ENCODE results near the gene ABL1.

Gene ABL1

GRCh38 chr9:130866474-130866965 is 31.5 kb downstream of the ABL1 start:
- peak; percentile 74 for TF ChIP-seq CTCF (IDR thresholded peaks at IDR 0.05; ENCODE audit: extremely low read depth, insufficient read depth, missing control alignments)
- DNase-seq (ENCODE audit: low spot score) = peak; percentile 45
- in situ Hi-C loops (cut with MboI; ENCODE audit: low pct_unique_long_range_greater_than_20kb, low sequenced_read_pairs, unreplicated experiment) = loop anchor here (10.0 kb wide), 1 partner anchor 92 kb away; no protein-coding TSS in a partner anchor

DNA sequence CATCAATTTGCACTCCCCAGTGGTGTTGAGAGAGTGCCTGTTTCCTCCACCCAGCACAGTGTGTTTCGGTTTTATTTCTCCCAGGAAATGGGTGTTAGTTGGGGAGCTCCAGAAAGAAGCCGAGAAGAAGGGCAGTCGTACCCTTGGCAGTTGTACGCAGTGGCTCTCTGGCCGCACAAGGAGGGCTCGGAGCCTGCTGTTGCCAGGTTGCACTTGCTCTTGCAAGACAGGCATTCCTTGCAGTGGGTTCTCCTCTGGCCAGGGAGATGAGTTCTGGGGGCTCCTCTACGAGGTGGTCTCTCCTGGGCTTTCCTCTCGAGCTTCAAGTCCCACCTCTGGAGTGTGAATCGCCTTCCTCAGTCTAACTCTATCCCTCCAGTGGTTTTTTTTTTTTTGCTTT is 32.5 kb downstream of the ABL1 start:
- in situ Hi-C loops (cut with MboI; ENCODE audit: low pct_unique_long_range_greater_than_20kb, low sequenced_read_pairs, unreplicated experiment) = loop anchor here (10.0 kb wide), 1 partner anchor 93 kb away; no protein-coding TSS in a partner anchor
- no peak for DNase-seq (ENCODE audit: low spot score)
- TF ChIP-seq CTCF (IDR thresholded peaks at IDR 0.05; ENCODE audit: extremely low read depth, insufficient read depth, missing control alignments) = no peak

DNA sequence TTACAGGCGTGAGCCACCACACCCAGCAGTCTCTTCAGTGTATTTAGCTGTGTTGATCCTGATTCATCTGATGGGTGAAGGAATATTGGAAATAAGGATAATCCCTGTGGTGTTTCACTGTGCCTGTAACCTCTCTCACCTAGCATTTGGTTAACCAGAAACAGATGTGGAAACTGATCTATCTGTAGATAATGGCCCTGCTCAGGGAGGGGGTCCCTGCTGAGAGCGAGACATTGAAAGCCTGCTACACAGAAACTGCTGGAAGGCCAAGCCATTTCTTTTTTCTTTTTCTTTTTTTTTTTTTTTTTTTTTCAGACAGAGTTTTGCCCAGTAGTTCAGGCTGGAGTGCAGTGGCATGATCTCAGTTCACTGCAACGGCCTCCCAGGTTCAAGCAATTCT is 33.2 kb downstream of the ABL1 start:
- no peak for DNase-seq (ENCODE audit: low spot score)
- TF ChIP-seq CTCF (IDR thresholded peaks at IDR 0.05; ENCODE audit: extremely low read depth, insufficient read depth, missing control alignments) = no peak
- in situ Hi-C loops (cut with MboI; ENCODE audit: low pct_unique_long_range_greater_than_20kb, low sequenced_read_pairs, unreplicated experiment) = loop anchor here (10.0 kb wide), 1 partner anchor 93 kb away; no protein-coding TSS in a partner anchor

DNA sequence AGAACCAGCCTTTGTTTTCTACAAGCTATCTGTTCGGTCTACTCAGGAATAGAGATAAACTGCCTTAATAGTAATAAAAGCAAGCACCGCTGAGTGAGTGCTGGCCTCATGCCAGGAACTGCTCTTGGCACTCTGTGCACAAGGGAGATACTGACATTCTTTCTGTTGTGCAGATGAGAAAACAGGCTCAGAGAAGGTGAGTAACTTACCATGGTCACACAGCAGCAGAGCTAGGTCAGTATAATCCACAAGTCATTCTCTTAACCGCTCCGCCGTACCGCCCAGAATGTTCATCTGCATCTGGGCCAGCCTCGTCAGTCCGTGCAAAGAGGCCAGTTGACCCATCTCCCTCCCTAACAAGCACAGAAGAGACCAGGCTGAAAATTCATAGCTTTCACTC is 34.2 kb downstream of the ABL1 start:
- no peak for DNase-seq (ENCODE audit: low spot score)
- in situ Hi-C loops (cut with MboI; ENCODE audit: low pct_unique_long_range_greater_than_20kb, low sequenced_read_pairs, unreplicated experiment) = loop anchor here (10.0 kb wide), 1 partner anchor 94 kb away; no protein-coding TSS in a partner anchor
- no peak for TF ChIP-seq CTCF (IDR thresholded peaks at IDR 0.05; ENCODE audit: extremely low read depth, insufficient read depth, missing control alignments)

GRCh38 chr9:130870491-130871381 is 35.7 kb downstream of the ABL1 start:
- no peak for TF ChIP-seq CTCF (IDR thresholded peaks at IDR 0.05; ENCODE audit: extremely low read depth, insufficient read depth, missing control alignments)
- peak; percentile 81 for DNase-seq (ENCODE audit: low spot score)
- in situ Hi-C loops (cut with MboI; ENCODE audit: low pct_unique_long_range_greater_than_20kb, low sequenced_read_pairs, unreplicated experiment) = no loop called here

DNA sequence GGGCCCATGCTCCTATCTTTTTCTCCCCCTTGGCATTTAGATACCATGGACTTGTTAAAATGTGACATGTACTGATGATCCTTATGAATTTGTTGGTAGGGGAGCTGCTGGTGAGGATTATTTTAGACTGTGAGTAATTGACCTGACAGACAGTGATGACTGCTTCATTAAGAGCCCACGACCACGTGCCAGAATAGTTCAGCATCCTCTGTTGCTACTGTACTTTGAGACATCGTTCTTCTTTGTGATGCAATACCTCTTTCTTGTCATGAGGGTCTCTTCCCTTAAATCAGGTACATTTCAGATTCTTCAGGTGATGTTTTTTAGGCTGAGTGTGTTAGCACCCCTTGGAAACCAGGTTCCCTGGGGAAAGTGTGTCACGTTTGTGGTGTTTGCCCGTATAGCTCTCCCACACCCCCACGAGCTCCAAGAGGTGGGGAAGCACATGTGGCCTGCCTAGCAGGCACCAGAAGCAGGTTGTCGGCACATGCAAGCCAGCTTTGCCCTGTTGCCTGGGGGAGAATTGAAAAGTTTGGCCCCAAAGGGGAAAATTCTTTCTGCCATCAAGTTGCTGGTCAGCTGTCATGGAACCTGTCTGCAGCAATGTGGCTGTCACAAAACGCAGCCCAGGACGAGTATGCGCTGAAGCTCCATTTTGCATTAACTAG is 36.5 kb downstream of the ABL1 start:
- TF ChIP-seq CTCF (IDR thresholded peaks at IDR 0.05; ENCODE audit: extremely low read depth, insufficient read depth, missing control alignments) = no peak
- no peak for DNase-seq (ENCODE audit: low spot score)
- in situ Hi-C loops (cut with MboI; ENCODE audit: low pct_unique_long_range_greater_than_20kb, low sequenced_read_pairs, unreplicated experiment) = no loop called here

All from GM13977 (cell line).